K562 (cell line): ENCODE results near the gene APLP1. TPM values are rescaled to one million over a fixed set of nuclear protein-coding genes. Genes with fewer than 3 reads are reported as not detected.

Experiments used
- CAMTA2 ChIP-seq: fragments of 250-450 bp; sonication (Bioruptor Pico); conservative IDR thresholded peaks from 2 replicates; pipeline ENCODE4 v1.5.1; 2022
- CBFA2T3 ChIP-seq: fragments of 450-650 bp; IDR thresholded peaks from 2 replicates; pipeline ENCODE4 v1.6.1; 2017
- CBX1 ChIP-seq: sonication (generic); IDR thresholded peaks from 2 replicates; pipeline ENCODE4 v1.6.1; 2016; ENCODE audit warnings: antibody characterized with exemption, low read depth, mild to moderate bottlenecking
- CBX2 ChIP-seq: fragments of 200-600 bp; sonication (generic); IDR thresholded peaks from one replicate; pipeline ENCODE4 v1.6.1; 2012; ENCODE audit warnings: mild to moderate bottlenecking, low read length, inconsistent platforms; ENCODE audit not compliant: insufficient read depth, poor library complexity, severe bottlenecking
- CXXC5 ChIP-seq: fragments of 250-450 bp; sonication (Bioruptor Pico); IDR thresholded peaks from 2 replicates; pipeline ENCODE4 v1.8.0; 2022; ENCODE audit warnings: inconsistent platforms, mild to moderate bottlenecking, moderate library complexity
- ETV6 ChIP-seq, 3 experiments: fragments of 150-350 bp in 1 of 3; sonication (generic) in 1 of 3; formaldehyde crosslinking in 1 of 3; IDR thresholded peaks; 2 replicates each; pipeline versions ENCODE4 v1.6.1 to v1.8.0; 2014 to 2022; ENCODE audit warnings: borderline replicate concordance in 2 of 3, low read depth in 2 of 3, antibody characterized with exemption in 1 of 3, low read length in 1 of 3, mild to moderate bottlenecking in 1 of 3, missing genetic modification reagents in 1 of 3
- HMBOX1 ChIP-seq: sonication (generic); IDR thresholded peaks from 2 replicates; pipeline ENCODE4 v1.6.1; 2016
- JUNB ChIP-seq: fragments of 450-650 bp; formaldehyde crosslinking; conservative IDR thresholded peaks from 2 replicates; pipeline ENCODE4 v1.4.0; 2020; ENCODE audit warnings: mild to moderate bottlenecking
- MTA2 ChIP-seq: fragments of 450-650 bp; IDR thresholded peaks from 2 replicates; pipeline ENCODE4 v1.6.1; 2016; ENCODE audit warnings: low read depth
- NCOR1 ChIP-seq: fragments of 450-650 bp; IDR thresholded peaks from 2 replicates; pipeline ENCODE4 v1.6.1; 2016; ENCODE audit warnings: mild to moderate bottlenecking, moderate library complexity
- NKRF ChIP-seq: fragments of 450-650 bp; IDR thresholded peaks from 2 replicates; pipeline ENCODE4 v1.6.1; 2016; ENCODE audit warnings: borderline replicate concordance
- PURB ChIP-seq: sonication (generic); formaldehyde crosslinking; IDR thresholded peaks from 2 replicates; pipeline ENCODE4 v1.9.0; 2021; ENCODE audit warnings: low read depth, mild to moderate bottlenecking, missing genetic modification reagents
- RNF2 ChIP-seq: sonication (generic); IDR thresholded peaks from 2 replicates; pipeline ENCODE4 v1.6.1; 2016
- SIN3B ChIP-seq: fragments of 450-650 bp; IDR thresholded peaks from 2 replicates; pipeline ENCODE4 v1.6.1; 2017; ENCODE audit warnings: low read depth, mild to moderate bottlenecking, moderate library complexity
- SNIP1 ChIP-seq: fragments of 450-650 bp; IDR thresholded peaks from 2 replicates; pipeline ENCODE4 v1.7.1; 2017; ENCODE audit warnings: low read depth, mild to moderate bottlenecking
- STAT6 ChIP-seq: sonication (generic); formaldehyde crosslinking; IDR thresholded peaks from 2 replicates; pipeline ENCODE4 v1.8.1; 2023; ENCODE audit warnings: mild to moderate bottlenecking, missing genetic modification reagents
- XRCC5 ChIP-seq: fragments of 200-400 bp; formaldehyde crosslinking; IDR thresholded peaks from 2 replicates; pipeline ENCODE4 v1.6.1; 2017; ENCODE audit warnings: low read depth, mild to moderate bottlenecking, low read length
- ZFX ChIP-seq: sonication (generic); formaldehyde crosslinking; IDR thresholded peaks from 2 replicates; pipeline ENCODE4 v1.8.0; 2022; ENCODE audit warnings: mild to moderate bottlenecking, missing genetic modification reagents, moderate library complexity
- ZNF12 ChIP-seq: sonication (generic); formaldehyde crosslinking; IDR thresholded peaks from 2 replicates; pipeline ENCODE4 v1.4.0; 2020; ENCODE audit warnings: mild to moderate bottlenecking, missing genetic modification reagents
- ZNF165 ChIP-seq: fragments of 250-450 bp; sonication (Bioruptor Pico); IDR thresholded peaks from 2 replicates; pipeline ENCODE4 v1.4.0; 2020; ENCODE audit warnings: borderline replicate concordance
- ZNF23 ChIP-seq: fragments of 250-450 bp; sonication (Bioruptor Pico); IDR thresholded peaks from 2 replicates; pipeline ENCODE4 v1.4.0; 2020; ENCODE audit warnings: mild to moderate bottlenecking
- ZNF263 ChIP-seq: sonication (generic); formaldehyde crosslinking; IDR thresholded peaks from 2 replicates; pipeline ENCODE4 v1.8.0; 2022; ENCODE audit warnings: mild to moderate bottlenecking, missing genetic modification reagents, borderline replicate concordance
- ZNF655 ChIP-seq: fragments of 250-450 bp; sonication (Bioruptor Pico); IDR thresholded peaks from 2 replicates; pipeline ENCODE4 v1.5.0; 2021
- ZNF830 ChIP-seq: fragments of 250-450 bp; sonication (Bioruptor Pico); IDR thresholded peaks from 2 replicates; pipeline ENCODE4 v1.5.0; 2021; ENCODE audit warnings: mild to moderate bottlenecking
- polyA plus RNA-seq, 8 experiments: library from polyadenylated mRNA; depleted of rRNA in 4 of 8; stranded (reverse) in 5 of 8; unstranded in 3 of 8; fragments of >200 nt; fragmentation: Nextera tagmentation in 2 of 8; fragmentation: Illumina TruSeq in 1 of 8; extraction: Ambion mirVana in 2 of 8; extraction: Trizol in 1 of 8; gene quantifications; 2 replicates each; pipeline versions ENCODE4 v1.2.1 to v1.2.3, GENCODE V29; 2011 to 2014; ENCODE audit warnings: inconsistent platforms in 1 of 8, missing spikeins in 1 of 8
- total RNA-seq, 7 experiments: library from RNA; depleted of rRNA in 6 of 7; stranded (reverse); fragments of >200 nt in 6 of 7; fragmentation: Illumina TruSeq in 2 of 7; extraction: Trizol in 2 of 7; gene quantifications; 2 replicates each; pipeline versions ENCODE4 v1.2.1 to v1.2.3, GENCODE V29; 2011 to 2021; ENCODE audit warnings: low replicate concordance in 1 of 7

Gene APLP1
- total and polyA plus RNA-seq, 9 of the 15 experiments (the other 6 are each of a cell fraction or from before 2014, with no cell fraction given) = 0.69 to 9.9 (median 4.7) TPM

GRCh38 chr19:35879770-35880317, 11.5 kb downstream of the APLP1 start (continued):
- 0 out of 2 replicates have a peak, but pooled peaks have one; percentile 54 for TF ChIP-seq ZNF12 (CRISPR knock-in tag)
- TF ChIP-seq ZNF830 (CRISPR knock-in tag) = no peak
- no peak; the same call in 1 of the 2 replicates for TF ChIP-seq ZFX (CRISPR knock-in tag)
- TF ChIP-seq XRCC5 = no peak
- no peak for TF ChIP-seq CBFA2T3
- TF ChIP-seq ETV6 (IDR thresholded peaks at IDR 0.05; ENCODE audit: borderline replicate concordance in 1 of 2, low read depth in 2 of 2, low read length in 1 of 2) = no peak
- no peak; the same call in 1 of the 2 replicates for TF ChIP-seq ETV6 (CRISPR knock-in tag; IDR thresholded peaks at IDR 0.05; ENCODE audit: borderline replicate concordance)
- no peak for TF ChIP-seq ZNF165 (CRISPR knock-in tag)
- TF ChIP-seq HMBOX1 = no peak
- no peak for TF ChIP-seq MTA2
- no peak for TF ChIP-seq SNIP1
- TF ChIP-seq JUNB = no peak
- TF ChIP-seq NKRF = peak; percentile 81; the same call in 1 of the 2 replicates
- no peak for TF ChIP-seq RNF2
- no peak for TF ChIP-seq CBX1
- TF ChIP-seq ZNF23 (CRISPR knock-in tag) = no peak
- peak; percentile 84 for TF ChIP-seq CXXC5 (CRISPR knock-in tag)
- TF ChIP-seq ZNF263 (CRISPR knock-in tag) = peak; percentile 91
- TF ChIP-seq PURB = no peak
- no peak for TF ChIP-seq SIN3B
- no peak for TF ChIP-seq CBX2
- TF ChIP-seq CAMTA2 (CRISPR knock-in tag) = no peak
- no peak for TF ChIP-seq NCOR1
- TF ChIP-seq ZNF655 (CRISPR knock-in tag) = no peak
- no peak for TF ChIP-seq STAT6 (CRISPR knock-in tag)
